ENCODE measurements around the gene CCNI2. TPM values are rescaled to one million over a fixed set of nuclear protein-coding genes. Genes with fewer than 3 reads are reported as not detected.

Gene CCNI2
- polyA plus RNA-seq, 1 donor = 0.57 TPM

DNA sequence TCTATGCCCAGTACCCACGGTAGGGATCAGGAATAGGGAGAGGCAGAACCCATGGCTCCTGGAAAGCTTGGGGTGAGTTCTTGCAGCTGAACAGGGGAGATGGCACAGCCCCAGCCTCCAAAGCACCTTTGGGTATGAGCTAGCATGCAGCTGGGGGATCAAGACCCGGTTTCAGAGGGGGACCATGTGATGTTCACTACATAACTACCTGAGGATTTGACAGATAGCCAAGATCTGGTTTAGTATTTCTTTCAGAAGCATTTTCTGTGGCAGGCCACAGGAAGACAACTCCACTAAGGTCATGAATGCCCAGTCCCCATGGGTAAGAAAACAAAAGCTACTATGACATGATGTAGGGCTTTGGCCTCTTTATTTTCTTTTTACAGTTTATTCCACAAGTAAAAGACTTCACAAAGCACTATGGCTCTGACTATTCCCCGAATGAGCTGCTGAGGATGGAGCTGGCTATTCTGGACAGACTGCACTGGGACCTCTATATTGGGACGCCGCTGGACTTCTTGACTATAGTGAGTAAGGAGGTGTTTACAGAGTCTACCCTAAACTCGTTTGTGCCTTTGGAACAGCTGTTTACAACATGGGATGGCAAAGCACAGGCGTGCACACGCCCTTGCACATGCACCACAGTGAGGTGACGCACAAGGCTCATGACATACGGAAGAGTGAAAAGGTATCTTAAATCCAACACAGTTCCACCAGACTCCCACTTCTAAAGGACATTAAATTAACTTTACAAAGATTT, 3.4 kb downstream of the CCNI2 start:
- DNase-seq = no peak

- DNase-seq = no peak
Measured at GRCh38 chr5:132751444-132751843, 4.2 kb downstream of the CCNI2 start.

DNA sequence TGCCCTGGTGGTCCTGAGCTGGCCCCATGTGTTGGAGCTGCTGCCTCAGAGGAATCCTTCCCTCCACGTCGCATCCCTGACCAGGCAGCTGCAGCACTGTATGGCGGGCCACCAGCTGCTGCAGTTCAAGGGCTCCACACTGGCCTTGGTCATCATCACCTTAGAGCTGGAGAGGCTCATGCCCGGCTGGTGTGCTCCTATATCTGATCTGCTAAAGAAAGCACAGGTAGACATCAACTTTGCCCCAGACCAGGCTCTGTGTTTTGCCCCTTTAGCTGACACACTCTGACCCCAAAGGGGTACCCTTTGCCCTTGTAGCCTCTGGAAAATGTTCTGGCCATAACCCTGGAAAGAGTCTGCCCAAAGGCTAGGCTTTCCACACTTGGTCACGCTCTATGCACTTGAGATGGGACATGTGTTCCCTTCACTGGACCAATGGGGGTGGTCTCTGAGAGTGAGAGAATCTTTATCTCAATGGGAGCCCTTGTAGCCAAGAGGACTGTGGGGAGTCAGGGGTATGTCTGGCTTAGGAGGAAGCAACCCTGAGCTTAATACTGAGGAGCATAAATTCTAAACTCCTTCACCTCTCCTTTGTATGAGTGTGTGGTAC, 4.8 kb downstream of the CCNI2 start:
- DNase-seq = no peak

GRCh38 chr5:132752581-132753125, 5.4 kb downstream of the CCNI2 start:
- DNase-seq = no peak

DNA sequence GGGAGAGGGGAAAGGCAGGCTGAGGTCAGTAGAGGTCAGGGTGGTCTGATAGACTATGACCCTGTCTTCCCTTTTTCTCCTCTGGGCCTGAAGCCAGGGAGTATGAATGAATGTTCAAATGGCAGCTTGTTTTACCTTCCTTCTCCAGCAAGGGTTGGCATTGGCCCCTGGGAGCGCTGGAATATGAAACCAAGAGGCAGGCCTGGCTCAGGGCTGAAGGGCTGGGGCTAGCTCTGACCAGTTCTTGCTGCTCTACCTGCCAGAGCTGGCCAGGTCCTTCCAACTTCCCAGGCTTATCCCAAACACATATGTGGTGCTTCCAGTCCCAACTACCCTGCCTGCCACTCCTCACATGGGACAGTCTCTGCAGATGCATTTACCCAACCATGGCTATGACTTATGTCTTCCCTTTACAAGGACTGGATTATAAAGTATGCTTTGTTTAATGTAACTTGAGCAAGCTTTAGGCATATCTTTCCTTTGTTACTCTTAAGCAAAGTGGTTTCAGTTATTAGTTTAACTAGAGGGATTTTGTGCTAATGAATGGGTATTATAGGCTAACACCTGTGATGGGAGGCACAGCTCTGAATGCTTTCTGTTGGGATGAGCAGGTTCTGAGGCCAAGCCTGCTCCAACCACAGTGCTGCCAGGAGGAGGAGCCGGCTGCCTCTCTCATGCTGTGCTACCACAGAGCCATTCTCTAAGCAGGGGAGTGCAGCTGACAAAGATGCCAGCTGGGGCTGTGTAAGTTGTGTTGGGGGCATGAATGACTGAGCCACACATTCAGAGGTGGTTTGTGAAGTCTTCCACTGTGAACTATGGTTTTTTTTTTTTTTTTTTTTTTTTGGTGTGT, 6.1 kb downstream of the CCNI2 start:
- no peak for DNase-seq

DNA sequence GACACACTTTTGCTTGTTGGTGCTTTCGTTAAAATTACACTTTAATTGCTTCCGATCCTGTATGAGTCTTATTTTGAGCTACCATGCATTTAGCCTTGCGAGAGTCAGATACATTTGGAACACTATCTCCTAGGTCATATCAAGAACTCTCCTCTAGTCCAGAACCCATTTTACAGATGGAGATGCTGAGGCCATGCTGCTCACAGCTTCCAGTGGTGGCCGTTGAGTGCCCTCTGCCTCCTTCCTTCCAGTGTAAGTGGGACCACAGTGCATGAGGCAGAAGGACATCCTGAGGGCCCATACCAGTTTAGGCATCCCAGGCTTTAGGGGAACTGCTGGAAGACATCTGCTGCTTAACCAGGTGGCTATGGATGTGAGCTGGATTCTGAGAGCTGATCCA, 6.9 kb downstream of the CCNI2 start:
- DNase-seq = no peak

DNA sequence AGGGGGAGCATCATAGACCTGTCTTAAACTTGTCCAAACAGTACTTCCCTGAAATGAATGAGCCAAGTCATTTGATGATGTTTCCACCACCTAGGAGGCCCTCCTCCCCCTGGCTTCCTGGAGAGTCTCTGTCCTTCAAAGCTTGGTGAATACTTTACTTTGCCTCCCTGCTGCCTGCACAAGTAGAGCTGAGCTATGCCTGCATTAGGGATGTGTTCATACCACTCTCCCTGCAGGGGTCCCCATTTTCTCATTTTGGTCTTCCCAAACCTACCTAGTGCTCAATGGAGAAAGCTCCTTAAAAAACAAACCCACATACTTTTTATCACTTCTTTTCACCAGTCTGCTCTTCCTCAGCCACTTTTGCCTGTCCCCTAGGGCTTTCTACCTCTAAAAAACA, 7.7 kb downstream of the CCNI2 start:
- no peak for DNase-seq

GRCh38 chr5:132756542-132756941, 9.3 kb downstream of the CCNI2 start:
- DNase-seq = no peak

DNA sequence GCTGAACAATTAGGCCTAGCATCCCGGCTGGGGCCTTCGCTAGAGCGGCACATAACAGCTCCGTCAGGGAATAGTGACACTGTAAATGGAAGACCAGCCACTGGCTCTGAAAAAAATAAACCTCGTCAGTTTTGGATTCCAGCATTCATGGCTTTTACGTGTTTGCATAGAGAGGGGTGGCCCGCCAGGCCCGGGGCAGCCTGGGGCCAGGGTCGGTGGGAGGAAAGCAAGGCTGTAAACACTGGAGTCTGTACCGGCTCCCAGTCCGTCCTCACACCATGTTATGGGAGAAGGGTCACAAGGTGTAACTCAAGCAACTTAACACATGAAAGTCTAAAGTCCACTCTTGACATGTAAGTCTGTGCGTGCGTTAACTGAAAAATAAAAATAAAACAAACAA, 11.2 kb downstream of the CCNI2 start:
- DNase-seq = no peak

DNA sequence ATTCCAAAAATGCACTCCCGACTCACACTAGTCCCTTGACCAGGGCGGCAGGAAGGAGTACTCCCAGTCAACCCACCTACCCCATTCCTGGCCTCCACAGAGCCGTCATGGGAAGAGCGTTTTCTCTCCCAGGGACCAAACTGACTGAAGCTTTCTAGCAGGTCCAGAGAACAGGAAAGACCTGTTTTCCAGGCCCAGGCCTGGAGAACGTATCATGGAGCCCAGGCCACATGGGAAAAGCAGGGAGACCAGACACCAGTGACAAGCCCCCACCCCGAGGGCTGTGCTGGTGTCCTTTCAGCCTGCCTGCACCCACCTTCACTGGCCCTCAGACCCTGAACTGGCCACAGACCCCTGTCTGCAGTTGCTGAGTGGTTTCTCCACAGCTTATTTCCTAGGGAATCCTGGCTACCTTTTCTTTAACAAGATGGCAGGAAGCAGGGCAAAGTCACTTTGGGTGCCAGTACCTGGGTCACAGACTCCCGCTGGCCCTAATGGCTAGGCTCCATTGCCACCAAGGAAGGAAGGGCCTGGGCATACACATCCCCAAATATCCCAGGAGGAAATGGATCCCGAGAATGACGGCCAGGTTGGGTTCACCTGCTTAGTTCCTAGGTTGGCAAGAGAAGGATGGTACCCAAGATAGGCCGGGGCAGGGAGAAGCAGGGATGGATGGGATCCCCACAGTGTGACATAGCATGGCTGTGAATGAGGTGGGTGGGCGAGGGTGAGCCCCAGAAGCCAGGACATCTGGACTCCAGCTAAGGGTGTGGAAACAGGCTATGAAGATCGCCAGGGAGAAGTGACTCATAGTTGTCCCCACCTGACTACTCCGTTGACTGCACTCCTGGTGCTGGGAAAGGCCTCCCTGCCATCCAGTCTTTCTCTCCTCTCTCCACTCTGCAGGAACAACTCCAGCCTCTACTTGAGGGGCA, 12.2 kb downstream of the CCNI2 start:
- no peak for DNase-seq

GRCh38 chr5:132760049-132760420, 12.8 kb downstream of the CCNI2 start:
- no peak for DNase-seq

DNA sequence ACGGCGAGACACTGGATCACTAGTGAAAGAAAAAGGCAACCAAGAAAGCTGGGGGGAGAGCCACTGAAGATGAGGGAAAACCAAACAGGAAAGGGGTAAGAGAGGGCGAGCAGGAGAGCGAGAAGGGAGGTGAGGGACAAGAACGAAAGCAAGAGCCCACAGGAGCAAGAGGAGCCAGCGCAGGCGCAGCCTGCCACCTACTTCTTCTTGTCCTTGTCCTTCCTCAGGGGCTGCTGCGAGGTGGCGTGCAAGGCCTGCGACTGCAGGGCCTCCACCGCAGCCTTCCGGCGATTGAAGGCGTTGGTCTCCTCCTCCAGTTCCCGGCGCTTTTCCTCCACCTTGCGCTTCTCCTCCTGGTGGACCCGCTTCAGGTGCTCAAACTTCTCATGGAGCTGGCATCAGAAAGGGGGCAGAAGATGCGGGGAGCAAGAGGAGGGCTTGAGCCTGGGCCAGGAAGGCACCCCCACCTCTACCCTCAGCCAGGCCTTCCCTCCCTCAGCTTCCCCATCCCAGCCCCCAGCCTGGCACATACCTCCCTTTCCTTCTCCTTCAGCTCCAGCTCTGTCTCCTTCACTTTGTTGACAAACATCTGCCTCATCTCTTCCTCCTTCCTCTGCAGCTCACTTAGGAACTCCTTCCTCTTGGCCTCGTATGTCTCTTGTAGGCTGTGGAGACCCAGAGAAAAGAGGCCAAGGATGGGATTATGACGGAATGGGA, 13.5 kb downstream of the CCNI2 start:
- no peak for DNase-seq

GRCh38 chr5:132761321-132762240, 14.4 kb downstream of the CCNI2 start:
- no peak for DNase-seq

DNA sequence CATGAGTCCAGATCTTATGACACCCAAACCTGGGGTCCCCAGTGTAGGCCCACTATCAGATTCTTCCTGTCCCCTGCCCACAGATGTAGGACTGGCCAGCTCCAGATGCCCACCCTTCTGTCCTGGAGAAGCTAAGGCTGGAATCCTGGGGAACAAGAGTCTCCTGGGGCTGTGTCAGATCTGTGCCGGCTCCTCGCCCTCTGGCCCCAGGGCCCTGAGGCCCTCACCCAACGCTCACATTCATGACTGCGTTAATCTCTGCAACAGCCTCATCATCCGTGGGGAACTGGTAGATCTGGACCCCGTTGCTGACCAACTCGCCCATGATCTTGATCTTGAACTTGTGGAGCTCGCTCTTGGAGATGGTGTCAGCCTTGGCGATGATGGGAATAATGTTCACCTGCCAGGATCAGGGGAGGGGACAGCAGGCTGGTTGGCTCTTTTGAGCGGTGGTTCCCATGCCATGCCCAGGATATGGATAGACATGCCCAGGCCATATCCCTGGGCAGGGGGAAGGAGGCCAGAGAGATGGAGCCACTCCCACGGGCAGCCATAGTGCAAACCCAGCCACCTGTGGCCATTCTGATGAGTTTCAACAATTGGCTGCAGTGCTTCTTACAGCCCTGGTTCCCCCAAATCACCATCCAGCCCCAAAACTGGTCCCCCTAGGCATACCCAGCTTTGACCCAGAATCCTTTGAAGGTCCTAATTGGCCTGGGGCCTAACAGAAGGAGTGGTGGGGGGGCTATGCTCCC, 15.2 kb downstream of the CCNI2 start:
- DNase-seq = no peak

DNA sequence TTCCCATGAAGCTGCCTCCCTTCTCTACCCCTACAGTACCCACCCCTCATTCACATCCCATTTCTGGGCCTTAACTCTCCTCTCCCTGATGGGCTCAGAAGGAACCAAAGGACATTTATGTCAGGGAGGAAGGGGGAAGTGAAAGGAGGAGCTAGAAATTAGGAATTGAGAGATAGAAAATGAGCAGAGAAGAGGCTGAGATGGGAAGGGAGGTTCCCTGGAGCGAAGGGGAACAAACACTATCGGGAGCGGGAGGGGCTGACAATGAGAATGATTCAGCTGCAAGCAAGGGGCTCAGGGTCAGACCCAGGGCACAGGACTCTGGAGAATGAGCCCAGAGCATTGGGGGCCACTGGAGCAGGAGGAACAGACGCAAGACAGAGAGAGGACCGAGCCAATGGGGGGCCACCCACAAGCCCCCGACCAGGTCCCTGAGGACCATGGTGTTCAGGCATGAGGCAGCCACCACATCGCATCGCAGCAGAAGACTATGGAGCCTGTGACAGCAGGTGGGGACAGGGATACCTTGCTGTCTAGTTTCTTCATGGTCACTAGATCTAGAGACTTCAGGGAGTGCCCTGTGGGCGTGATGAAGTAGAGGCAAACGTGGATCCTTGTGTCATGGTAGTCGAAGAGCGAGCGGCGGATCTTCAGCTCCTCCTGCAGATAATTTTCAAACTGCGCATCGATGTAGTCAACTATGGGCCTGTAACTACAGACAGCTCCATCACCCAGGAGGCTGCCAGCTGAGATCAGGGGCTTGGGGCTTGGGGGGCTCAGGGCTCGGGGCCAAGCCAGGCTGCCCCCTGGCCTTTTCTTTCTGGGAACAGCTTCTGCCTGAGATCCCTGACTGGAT, 16.2 kb downstream of the CCNI2 start:
- DNase-seq = no peak

DNA sequence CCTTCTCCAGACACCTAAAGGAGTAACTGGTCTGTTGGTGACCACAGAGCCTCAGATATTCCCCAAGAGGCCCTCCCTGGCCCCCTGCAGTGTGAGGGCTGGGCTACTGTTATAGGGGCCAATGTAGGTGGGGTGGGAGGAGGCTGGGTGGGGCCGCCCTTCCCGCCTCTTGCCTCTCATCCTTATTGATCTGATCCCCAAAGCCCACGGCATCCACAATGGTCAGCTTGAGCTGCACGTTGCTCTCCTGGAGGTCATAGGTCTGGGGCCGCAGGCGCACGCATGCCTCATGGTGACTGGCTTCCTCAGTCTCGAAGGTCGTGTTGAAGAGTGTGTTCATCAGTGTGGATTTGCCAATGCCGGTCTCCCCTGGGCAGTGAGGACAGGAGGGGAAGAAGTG, 16.8 kb downstream of the CCNI2 start:
- no peak for DNase-seq

- DNase-seq = no peak
Measured at GRCh38 chr5:132764671-132765238, 17.5 kb downstream of the CCNI2 start.
